ENCODE data around the gene SUCLG2.

DNA sequence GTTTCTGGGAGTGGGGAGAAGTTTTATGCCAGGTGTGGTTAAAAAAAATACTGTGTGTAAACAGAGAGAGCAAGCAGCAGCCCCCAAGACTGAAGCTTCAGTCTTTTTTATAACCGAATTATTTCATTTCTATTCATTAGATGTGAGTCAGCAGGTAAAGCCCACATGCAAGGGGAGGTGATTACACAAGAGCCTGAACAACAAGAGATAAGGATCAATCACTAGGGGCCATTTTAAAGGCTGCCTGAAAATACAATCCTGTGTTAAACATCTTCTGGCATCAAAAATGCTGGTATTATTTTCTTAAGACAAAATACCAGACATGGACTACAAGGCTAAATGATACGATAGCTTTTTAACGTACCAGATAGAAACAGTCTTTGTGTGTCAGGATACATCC lies 217.3 kb downstream of the SUCLG2 start:
- no peak for TF ChIP-seq EZH2 (IDR thresholded peaks at IDR 0.05; ENCODE audit: insufficient read depth, poor library complexity, severe bottlenecking)
- TF ChIP-seq EZH2phosphoT487 (IDR thresholded peaks at IDR 0.05; ENCODE audit: insufficient read depth, low read depth): no peak
